Ecto neural progenitor cell (in vitro differentiated cells): Measurements from ENCODE around the gene B3GNT4.
"Not testable (repeated sequence)": the region's sequence is repeated elsewhere in the genome, so short reads cannot be mapped to it uniquely, and the experiment has no call there.

Source experiments
- DNase-seq: peaks from one replicate; pipeline ENCODE4 v3.0.0-alpha.2; 2018; ENCODE audit warnings: low spot score

Gene B3GNT4

GRCh38 chr12:122189626-122190475 lies 13.7 kb upstream of the B3GNT4 start:
- DNase-seq: no peak

GRCh38 chr12:122190842-122191668 lies 12.5 kb upstream of the B3GNT4 start:
- peak; percentile 85 for DNase-seq

- no peak for DNase-seq
These were observed 11.1 kb upstream of the B3GNT4 start for GRCh38 chr12:122192441-122192840.

- no peak for DNase-seq
These were observed 8.7 kb upstream of the B3GNT4 start for GRCh38 chr12:122194804-122195203.

GRCh38 chr12:122195405-122195804 lies 8.1 kb upstream of the B3GNT4 start:
- no peak for DNase-seq

- DNase-seq: no peak
These were observed 5.9 kb upstream of the B3GNT4 start for GRCh38 chr12:122197612-122197966.

- no peak for DNase-seq
These were observed 3.8 kb upstream of the B3GNT4 start for GRCh38 chr12:122199484-122200355.

GRCh38 chr12:122200541-122201175 lies 2.9 kb upstream of the B3GNT4 start:
- peak; percentile 61 for DNase-seq

- peak; percentile 46 for DNase-seq
These were observed 2.1 kb upstream of the B3GNT4 start for GRCh38 chr12:122201381-122201780.

- DNase-seq: no peak
These were observed 1.5 kb upstream of the B3GNT4 start for GRCh38 chr12:122202017-122202416.

GRCh38 chr12:122202811-122203210 lies 698 bp upstream of the B3GNT4 start:
- not testable (repeated sequence) for DNase-seq

- DNase-seq: peak; percentile 72
These were observed 901 bp downstream of the B3GNT4 start for GRCh38 chr12:122204167-122205052.

GRCh38 chr12:122205053-122205925 lies 1.8 kb downstream of the B3GNT4 start:
- peak; percentile 55 for DNase-seq

- no peak for DNase-seq
These were observed 2.8 kb downstream of the B3GNT4 start for GRCh38 chr12:122206111-122206881.

- DNase-seq: no peak
These were observed 3.5 kb downstream of the B3GNT4 start for GRCh38 chr12:122206976-122207375.

GRCh38 chr12:122207391-122207790 lies 3.9 kb downstream of the B3GNT4 start:
- DNase-seq: no peak

GRCh38 chr12:122208073-122208820 lies 4.7 kb downstream of the B3GNT4 start:
- DNase-seq: no peak

- no peak for DNase-seq
These were observed 12.3 kb downstream of the B3GNT4 start for GRCh38 chr12:122215771-122216170.
